ENCODE data around the gene DLX5.
"Not testable (repeated sequence)": the region's sequence is repeated elsewhere in the genome, so short reads cannot be mapped to it uniquely, and the experiment has no call there.

DLX5 gene

GRCh38 chr7:97024209-97025129 lies at the start of gene DLX5:
TSS of gene DLX5 (minus strand) at chr7:97024831. CDS start at chr7:97024623, 208 bp downstream.
- no peak for DNase-seq

GRCh38 chr7:97072025-97072424 lies 47.4 kb upstream of the DLX5 start:
- not testable (repeated sequence) for DNase-seq

GRCh38 chr7:97064972-97065587 lies 40.4 kb upstream of the DLX5 start:
- DNase-seq = no peak

GRCh38 chr7:97064020-97064419 lies 39.4 kb upstream of the DLX5 start:
- DNase-seq = no peak

GRCh38 chr7:97043281-97043680 lies 18.6 kb upstream of the DLX5 start:
- DNase-seq = no peak

GRCh38 chr7:97039374-97040065 lies 14.9 kb upstream of the DLX5 start:
- DNase-seq = no peak

GRCh38 chr7:97034213-97034852 lies 9.7 kb upstream of the DLX5 start:
- DNase-seq = not testable (repeated sequence)

- no peak for DNase-seq
These were observed 3.0 kb upstream of the DLX5 start for GRCh38 chr7:97027427-97028234.

GRCh38 chr7:97026715-97027426 lies 2.2 kb upstream of the DLX5 start:
- no peak for DNase-seq

- DNase-seq = no peak
These were observed 1.5 kb upstream of the DLX5 start for GRCh38 chr7:97025983-97026714.

- no peak for DNase-seq
These were observed 484 bp upstream of the DLX5 start for GRCh38 chr7:97025130-97025499.

GRCh38 chr7:97022491-97023306 lies 1.9 kb downstream of the DLX5 start:
- DNase-seq = no peak

GRCh38 chr7:97021747-97022490 lies 2.7 kb downstream of the DLX5 start:
- no peak for DNase-seq

- no peak for DNase-seq
These were observed 3.5 kb downstream of the DLX5 start for GRCh38 chr7:97020996-97021746.

GRCh38 chr7:97020601-97020995 lies 4.0 kb downstream of the DLX5 start:
- no peak for DNase-seq

- no peak for DNase-seq
These were observed 4.9 kb downstream of the DLX5 start for GRCh38 chr7:97019710-97020225.

GRCh38 chr7:97018791-97019531 lies 5.7 kb downstream of the DLX5 start:
- DNase-seq = no peak

Measured in SIG-M5 (cell line).